LNCaP clone FGC (cell line): Measurements from ENCODE around the gene IFI16.
"Not testable (repeated sequence)": the region's sequence is repeated elsewhere in the genome, so short reads cannot be mapped to it uniquely, and the experiment has no call there.

Experiments
- DNase-seq: peaks from one replicate; pipeline ENCODE4 v3.0.0-alpha.2; 2011; ENCODE audit warnings: low read depth
- H3K4me3 ChIP-seq: 2 replicates; pipeline ENCODE4 v1.5.1; 2011; ENCODE audit warnings: mild to moderate bottlenecking, low read depth, low read length, control low read depth
- CTCF ChIP-seq: IDR thresholded peaks from 2 replicates; pipeline ENCODE4 v1.5.1; 2012; ENCODE audit warnings: mild to moderate bottlenecking; ENCODE audit not compliant: control insufficient read depth, insufficient read depth; ENCODE audit errors: extremely low read depth

The IFI16 gene

GRCh38 chr1:159030311-159030710 is 20.6 kb downstream of the IFI16 start:
- no peak for DNase-seq
- H3K4me3 ChIP-seq, result no peak overlapping the region
- no peak for TF ChIP-seq CTCF

DNA sequence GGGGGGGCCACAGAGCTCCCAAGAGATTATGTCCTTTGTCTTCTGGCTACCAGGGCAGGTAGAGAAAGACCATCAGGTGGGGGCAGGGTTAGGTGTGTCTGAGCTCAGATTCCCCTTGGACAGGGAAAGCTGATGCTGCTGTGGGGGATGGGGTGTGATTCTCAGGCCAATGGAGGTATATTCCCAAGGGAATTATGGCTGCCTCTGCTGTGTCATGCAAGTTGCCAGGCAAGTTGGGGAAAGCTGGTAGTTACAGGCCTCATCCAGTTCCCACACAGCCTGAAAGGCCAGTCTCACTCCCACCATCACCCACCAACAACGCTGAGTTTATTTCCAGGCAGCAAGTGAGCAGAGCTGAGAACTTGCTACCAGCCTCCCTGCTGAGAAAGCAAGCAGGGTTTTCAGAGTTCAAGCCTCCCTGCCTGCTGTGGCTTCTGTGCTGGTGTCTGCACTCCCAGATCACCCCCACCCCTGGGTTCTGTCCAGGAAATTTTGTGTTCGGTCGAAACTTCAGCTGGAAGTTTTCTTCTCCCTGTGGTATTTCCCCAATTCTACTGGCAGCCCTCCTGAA is 21.3 kb downstream of the IFI16 start:
- no peak for DNase-seq
- no peak for TF ChIP-seq CTCF
- no peak overlapping the region for H3K4me3 ChIP-seq

GRCh38 chr1:159040206-159040605 is 30.5 kb downstream of the IFI16 start:
- TF ChIP-seq CTCF, result no peak
- H3K4me3 ChIP-seq, result no peak overlapping the region
- DNase-seq, result no peak

DNA sequence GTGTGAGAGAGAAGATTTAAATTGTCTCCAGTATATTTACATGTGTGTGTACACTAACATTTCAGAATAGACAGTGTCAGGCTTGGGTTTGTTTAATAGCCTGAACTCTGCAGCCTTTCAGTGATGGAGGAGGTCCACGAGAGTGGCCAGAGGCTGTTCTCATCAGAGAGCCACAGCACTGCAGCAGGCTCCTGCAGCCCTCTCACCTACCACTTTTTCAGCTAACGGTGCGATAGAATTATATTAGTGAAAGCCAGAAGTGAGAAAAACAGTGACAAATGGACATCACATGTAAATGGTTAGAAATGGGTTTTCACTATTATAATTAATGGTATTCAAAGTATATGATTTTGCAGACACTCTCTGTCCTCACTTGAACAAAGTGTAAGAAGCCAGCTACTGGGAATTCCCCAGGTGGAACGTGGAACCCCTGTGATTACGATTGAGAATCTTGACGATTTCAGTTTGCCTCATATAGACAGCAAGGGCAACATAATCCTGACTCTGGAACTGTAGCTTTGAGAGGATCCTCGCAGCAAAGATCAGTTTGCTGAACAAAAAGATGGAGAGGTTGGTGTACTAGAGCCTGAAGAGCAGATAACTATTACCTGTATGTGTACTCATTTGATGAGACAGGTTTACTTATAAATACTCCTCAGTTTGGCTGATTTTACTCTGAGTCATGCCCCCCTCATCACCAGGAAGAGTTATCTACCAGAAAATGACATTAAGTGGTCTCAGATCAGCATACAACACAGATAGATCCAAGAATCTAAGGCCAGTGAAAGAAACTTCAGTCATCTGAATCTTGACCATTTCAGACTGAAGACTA is 31.4 kb downstream of the IFI16 start:
- no peak for TF ChIP-seq CTCF
- H3K4me3 ChIP-seq, result no peak overlapping the region
- DNase-seq, result no peak

GRCh38 chr1:159046486-159046885 is 36.8 kb downstream of the IFI16 start:
- not testable (repeated sequence) for H3K4me3 ChIP-seq

DNA sequence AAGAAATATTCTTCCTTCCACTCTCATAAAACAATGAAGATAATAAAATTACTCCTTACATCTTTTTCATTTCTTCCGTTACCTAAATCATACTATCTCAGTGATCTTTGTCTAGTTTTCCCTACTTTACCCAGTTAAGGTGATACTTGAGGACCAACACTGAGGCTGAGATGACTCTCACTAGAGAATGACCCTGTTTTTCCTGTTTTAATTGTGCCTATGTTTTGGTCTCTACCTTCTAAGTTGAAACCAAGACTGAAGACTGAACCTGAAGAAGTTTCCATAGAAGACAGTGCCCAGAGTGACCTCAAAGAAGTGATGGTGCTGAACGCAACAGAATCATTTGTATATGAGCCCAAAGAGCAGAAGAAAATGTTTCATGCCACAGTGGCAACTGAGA is 41.7 kb downstream of the IFI16 start:
- H3K4me3 ChIP-seq, result no peak overlapping the region
- TF ChIP-seq CTCF, result no peak
- DNase-seq, result no peak

More at GRCh38 chr1:159046486-159046885, 36.8 kb downstream of the IFI16 start:
- not testable (repeated sequence) for DNase-seq

- DNase-seq, result no peak
- no peak for TF ChIP-seq CTCF
- H3K4me3 ChIP-seq, result no peak overlapping the region
Observed at GRCh38 chr1:159054427-159054826, 44.7 kb downstream of the IFI16 start.
